ENCODE data around the gene KCNN1.
"Not testable (repeated sequence)": the region's sequence is repeated elsewhere in the genome, so short reads cannot be mapped to it uniquely, and the experiment has no call there.

The KCNN1 gene

DNA sequence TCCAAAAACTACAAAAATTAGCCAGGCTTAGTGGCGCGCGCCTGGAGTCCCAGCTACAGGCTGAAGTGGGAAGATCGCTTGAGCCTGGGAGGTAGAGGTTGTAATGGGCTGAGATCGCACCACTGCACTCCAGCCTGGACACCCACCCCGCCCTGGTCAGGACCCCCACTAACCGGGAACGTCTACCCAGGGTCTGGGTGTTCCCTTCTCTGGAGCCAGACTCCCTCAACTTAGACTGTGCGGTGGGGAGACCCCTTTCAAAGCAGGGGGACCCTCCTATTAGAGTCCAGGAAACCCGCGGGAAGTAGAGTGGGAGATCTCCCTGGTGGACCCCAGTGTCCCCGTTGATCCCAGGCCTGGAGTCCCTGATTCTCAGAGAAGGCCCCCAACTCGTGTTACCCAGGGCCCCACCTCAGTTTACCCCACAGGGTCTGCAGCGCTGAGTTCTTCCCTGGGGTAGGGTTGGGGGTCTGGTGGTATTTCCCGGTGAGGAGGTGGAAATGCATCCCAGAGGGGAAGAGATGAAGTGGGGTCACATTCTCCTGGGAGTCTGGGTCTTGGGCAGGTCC is 35.0 kb downstream of the KCNN1 start:
- no peak for DNase-seq

- DNase-seq: no peak
These were observed 35.5 kb downstream of the KCNN1 start for GRCh38 chr19:18002347-18002850.

DNA sequence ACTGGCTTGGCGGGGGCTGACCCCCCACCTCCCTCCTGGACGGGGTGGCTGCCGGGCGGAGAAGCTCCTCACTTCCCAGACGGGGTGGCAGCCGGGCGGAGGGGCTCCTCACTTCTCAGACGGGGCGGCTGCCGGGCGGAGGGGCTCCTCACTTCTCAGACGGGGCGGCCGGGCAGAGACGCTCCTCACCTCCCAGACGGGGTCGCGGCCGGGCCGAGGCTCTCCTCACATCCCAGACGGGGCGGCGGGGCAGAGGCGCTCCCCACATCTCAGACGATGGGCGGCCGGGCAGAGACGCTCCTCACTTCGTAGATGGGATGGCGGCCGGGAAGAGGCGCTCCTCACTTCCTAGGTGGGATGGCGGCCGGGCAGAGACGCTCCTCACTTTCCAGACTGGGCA is 38.8 kb downstream of the KCNN1 start:
- not testable (repeated sequence) for DNase-seq

DNA sequence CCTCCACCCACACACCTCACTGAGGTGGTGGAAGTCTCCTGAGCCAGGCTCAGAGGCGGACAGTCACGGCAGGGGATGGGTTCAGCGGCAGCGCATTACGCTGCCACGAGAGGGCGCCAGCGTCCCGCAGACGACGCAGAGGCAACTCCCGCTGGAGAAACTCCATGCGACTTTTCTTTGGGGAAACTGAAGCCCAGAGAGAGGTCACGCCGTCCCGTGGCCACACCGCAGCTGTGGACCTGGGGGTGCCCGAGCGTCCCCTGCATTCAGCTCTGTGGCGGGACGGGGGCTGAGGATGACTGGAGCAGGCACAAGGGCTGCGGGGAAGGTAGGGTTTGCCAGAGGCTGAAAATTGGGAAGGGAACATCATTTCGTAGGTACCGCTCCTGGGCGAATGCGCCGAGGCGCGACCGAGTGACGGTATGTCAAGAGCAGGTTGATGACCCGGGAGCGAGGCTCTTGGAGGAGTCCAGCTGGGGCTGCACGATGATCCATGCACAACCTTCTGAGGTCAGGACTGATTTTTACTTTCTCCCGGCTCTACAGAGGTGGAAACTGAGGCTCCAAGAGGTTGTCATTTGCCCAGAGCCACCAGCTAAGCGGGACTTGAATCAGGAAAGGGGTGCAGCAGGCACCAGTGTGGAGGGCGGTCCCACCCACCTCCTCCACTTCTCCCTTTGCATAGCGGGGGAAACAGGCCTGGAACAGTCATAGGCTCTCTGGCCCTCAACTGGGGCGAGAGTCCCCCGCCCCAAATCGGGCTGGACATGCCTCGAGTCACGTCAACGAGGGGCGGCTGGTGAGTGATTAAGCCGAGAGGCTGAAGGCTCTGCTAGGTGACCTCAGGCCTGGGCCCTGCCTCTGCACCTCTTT is 40.4 kb downstream of the KCNN1 start:
- peak; percentile 69 for DNase-seq

DNA sequence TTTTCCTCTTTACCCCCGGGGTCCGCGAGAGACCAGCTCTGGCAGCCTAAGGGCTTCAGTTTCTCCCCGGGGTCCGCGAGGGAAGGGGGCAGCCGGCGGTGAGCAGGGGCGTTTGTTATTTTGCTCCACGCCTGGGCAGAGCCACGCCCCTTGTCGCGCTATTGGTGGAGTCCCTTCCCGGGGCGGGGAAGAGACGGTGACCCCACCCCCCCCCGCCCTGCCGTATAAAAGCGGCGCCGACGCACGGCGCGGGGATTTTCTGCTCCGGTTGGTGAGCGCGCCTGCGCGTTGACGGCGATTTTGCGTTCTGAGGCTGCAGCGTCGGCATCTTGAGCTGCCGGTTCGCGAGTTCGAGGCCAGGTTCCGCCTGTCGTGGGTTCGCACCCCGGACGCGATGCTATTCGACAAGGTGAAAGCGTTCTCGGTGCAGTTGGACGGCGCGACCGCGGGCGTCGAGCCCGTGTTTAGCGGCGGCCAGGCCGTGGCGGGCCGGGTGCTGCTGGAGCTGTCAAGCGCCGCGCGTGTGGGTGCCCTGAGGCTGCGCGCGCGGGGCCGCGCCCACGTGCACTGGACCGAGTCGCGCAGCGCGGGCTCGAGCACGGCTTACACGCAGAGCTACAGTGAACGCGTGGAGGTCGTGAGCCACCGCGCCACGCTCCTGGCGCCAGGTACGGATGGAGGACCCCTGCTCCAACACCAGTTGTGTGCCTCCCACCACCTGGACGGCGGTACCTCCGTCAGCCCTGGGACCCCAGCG is 41.2 kb downstream of the KCNN1 start, which contains the start of gene ARRDC2:
ARRDC2 (plus strand) TSS at position 254 of the 757 bp plus-strand sequence; CDS start at position 395, 141 bp downstream.
- DNase-seq: peak; percentile 78

DNA sequence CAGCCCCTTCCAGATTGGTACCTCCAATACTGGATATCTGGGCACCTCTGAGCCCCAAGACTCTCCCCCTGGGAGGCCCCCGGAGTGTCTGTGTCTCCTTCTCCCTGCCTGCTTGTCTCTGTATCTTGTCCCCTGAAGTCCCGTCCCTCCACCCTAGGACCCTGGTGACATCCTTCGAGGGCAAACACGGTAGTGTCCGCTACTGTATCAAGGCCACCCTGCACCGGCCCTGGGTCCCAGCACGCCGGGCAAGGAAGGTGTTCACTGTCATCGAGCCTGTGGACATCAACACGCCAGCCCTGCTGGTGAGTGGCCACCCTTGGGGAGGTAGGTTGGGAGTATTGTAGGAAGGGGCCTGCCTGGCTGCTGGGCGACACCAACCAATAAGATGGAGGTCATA is 41.9 kb downstream of the KCNN1 start:
- no peak for DNase-seq

DNA sequence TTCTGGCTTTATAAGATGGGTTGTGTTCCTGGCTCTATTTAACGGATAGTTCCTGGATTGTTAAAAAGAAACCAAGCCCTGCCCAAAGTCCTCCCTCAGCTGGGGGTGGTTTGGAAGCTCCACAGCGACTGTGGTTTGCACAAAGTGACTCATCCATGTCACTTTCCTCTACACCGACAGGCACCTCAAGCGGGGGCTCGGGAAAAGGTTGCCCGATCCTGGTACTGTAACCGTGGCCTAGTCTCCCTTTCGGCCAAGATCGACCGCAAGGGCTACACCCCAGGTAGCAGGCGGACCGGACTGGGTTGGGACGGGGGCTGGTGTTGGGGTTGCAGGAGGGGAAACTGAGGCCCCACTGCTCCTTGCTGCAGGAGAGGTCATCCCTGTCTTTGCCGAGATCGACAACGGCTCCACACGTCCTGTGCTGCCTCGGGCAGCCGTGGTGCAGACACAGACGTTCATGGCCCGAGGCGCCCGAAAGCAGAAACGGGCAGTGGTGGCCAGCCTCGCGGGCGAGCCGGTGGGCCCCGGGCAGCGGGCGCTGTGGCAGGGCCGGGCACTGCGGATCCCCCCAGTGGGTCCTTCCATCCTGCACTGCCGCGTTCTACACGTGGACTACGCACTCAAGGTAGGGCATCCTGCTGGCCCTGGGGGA is 42.6 kb downstream of the KCNN1 start:
- DNase-seq: no peak

DNA sequence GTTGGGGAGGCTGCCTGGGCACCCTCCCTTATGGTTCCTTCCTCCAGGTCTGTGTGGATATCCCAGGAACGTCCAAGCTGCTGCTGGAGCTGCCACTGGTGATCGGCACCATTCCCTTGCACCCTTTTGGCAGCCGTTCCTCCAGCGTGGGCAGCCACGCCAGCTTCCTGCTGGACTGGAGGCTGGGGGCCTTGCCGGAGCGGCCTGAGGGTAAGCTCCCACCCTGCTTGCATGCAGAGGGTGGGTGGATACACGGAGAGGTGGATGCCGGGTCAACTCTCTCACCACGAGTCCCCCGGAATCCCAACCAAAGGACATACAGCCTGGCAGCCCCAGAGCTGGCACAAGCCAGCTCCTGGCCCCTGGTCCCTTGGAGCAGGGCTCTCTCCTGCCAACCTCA is 43.2 kb downstream of the KCNN1 start:
- no peak for DNase-seq

GRCh38 chr19:18013210-18014111 is 46.6 kb downstream of the KCNN1 start:
- no peak for DNase-seq

- DNase-seq: no peak
These were observed 47.3 kb downstream of the KCNN1 start for GRCh38 chr19:18014197-18014596.

DNA sequence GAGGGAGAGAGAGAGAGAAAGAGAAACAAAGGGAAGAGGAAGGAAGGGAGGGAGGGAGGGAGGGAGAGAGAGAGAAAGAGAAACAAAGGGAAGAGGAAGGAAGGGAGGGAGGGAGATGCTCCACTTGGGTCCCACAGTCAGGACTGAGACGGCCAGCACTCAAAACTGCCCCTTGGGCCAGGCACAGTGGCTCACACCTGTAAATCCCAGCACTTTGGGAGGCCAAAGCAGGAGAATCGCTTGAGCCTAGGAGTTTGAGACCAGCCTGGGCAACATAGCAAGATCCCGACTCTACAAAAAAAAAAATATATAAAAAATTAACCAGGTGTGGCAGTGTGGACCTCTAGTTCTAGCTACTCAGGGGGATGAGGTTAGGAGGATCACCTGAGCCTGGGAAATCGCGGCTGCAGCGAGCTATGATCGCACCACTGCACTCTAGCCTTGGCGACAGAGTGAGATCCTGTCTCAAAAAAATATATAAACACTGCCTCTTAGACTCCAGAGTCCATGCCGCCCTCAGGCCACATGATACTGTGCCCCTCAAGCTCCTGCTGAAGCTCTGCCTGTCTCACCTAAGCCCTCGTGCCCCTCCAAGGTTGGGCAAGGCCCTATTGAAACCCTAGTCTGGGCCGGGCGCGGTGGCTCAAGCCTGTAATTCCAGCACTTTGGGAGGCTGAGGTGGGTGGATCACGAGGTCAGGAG is 49.5 kb downstream of the KCNN1 start:
- DNase-seq: no peak

- no peak for DNase-seq
These were observed 50.6 kb downstream of the KCNN1 start for GRCh38 chr19:18017275-18018083.

GRCh38 chr19:18020212-18021085 is 53.5 kb downstream of the KCNN1 start:
- DNase-seq: no peak

GRCh38 chr19:18021121-18021755 is 54.3 kb downstream of the KCNN1 start:
- no peak for DNase-seq

DNA sequence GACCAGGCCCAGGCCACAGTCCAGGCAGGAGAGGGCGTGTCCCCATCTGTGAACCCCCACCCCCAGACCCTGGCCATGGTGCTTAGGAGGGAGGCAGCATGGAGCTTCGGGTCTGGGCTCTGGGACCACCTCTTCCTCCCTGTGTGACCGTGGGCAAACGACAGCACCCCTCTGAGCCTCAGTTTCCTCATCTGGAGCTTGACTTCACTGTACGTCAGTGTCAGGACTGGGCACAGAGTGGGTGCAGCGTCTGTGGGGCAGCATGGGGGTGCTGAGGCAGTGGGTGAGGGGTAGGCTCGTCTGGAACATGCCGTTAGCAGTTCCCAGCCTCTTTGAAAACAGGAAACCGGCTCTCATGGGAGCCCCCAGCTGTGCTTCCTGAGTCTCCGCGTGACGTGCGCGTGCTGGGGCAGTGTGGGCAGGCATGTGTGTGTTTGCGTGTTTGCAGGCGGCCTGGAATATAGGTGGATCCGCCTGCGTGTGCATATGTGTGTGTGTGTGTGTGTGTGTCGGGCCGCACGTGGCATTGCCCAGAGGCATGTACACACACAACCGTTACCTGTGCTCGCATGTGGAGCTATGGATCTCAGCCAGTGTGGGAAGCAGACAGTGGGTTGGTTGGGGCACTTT is 56.8 kb downstream of the KCNN1 start:
- no peak for DNase-seq

DNA sequence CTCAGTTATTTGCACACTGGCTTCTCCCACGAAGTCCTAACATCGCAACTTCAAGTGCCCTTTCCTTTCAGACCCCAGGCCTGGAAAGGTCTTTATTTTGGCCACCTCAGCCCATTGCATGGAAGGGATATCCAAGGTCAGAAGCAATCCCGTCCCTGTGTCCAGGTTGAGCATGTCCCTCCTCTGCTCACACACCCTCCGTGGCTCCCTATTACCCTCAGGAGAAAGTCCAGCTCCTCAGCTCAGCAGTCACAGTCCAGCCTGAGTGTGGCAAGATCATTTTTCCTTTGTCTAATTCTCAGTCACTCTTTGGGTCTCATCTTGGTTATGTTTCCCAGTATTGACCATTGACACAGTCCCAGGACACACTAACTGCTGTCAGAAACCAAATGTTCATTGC is 60.2 kb downstream of the KCNN1 start:
- no peak for DNase-seq

DNA sequence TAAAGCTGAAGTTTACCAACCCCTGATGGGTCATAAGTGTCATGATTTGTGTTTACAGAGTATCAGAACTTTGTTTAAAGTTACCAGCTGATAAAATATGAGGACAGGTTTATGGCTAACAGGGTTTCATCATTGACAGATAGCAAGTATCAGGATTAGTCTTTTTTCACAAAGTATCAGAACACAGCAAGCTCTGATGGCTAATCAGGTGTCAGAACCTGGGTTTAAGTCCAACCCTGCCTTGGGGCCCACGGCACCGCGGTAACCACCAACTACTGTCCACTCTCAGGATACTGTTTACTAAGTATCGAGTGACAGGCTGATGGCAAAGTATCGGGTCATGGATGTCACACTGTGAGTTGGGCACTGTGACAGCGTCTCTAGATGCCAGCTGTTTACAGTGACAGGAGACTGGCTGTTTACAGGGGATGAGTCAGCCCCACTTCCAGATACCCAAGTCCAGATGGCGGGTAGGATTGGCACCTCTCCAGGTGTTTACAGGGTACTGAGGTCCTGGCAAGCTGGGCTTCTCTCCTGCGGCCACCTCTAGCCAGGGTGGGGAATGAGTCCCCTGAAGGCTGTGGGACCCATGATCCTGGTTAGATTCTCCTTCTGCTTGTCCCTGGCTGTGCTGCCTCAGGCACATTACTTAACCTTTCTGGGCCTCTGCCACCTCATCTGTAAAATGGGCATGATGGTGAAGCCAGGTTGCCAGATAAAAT is 62.9 kb downstream of the KCNN1 start:
- DNase-seq: peak; percentile 41

- DNase-seq: not testable (repeated sequence)
These were observed 64.5 kb downstream of the KCNN1 start for GRCh38 chr19:18031401-18031800.

Data from DMS79 treated with DMSO at 0.1 percent for 48 hours (cell line).